Measurements from ENCODE around the gene CCNC.

DNA sequence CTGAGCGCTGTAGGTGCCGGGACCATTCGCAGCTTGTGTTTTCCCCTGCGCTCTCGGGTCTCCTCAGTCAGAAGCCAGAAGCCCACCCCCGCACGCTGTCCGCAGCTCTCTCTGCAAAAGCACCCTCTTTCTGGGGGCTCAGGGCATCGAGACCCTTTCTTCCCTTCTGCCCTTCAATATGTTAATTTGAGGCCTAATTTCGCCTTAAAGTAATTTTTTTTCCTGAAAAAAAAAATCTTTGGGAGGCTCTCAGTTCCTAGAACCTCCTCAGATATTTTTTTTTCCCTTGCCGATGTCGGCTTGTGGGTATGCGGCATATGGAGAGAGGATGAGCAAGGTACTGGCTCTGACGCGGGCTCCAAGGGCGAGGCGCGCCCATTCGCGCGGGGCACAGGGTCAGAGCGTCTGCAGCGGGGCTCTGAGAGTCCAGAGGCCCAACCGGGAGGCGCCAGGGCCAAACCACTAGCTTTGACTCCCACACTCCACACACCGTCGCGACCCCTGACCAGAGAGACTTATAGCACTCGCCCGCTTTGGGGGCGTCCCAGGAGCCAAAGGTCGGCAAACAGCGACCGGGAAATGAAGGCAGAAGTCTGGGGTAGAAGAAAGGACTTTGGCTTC lies 39.1 kb upstream of the CCNC start:
- TF ChIP-seq, protein P1, sequence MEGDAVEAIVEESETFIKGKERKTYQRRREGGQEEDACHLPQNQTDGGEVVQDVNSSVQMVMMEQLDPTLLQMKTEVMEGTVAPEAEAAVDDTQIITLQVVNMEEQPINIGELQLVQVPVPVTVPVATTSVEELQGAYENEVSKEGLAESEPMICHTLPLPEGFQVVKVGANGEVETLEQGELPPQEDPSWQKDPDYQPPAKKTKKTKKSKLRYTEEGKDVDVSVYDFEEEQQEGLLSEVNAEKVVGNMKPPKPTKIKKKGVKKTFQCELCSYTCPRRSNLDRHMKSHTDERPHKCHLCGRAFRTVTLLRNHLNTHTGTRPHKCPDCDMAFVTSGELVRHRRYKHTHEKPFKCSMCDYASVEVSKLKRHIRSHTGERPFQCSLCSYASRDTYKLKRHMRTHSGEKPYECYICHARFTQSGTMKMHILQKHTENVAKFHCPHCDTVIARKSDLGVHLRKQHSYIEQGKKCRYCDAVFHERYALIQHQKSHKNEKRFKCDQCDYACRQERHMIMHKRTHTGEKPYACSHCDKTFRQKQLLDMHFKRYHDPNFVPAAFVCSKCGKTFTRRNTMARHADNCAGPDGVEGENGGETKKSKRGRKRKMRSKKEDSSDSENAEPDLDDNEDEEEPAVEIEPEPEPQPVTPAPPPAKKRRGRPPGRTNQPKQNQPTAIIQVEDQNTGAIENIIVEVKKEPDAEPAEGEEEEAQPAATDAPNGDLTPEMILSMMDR (IDR thresholded peaks at IDR 0.05): no peak
- TF ChIP-seq POLR2A (IDR thresholded peaks at IDR 0.05): no peak
